NCI-H1436 treated with DMSO at 0.1 percent for 48 hours (cell line): ENCODE results near the gene INSRR.

Experiments
- DNase-seq: peaks from one replicate; lab custom pipeline; 2025; lab: John Stamatoyannopoulos, UW

The INSRR gene

DNA sequence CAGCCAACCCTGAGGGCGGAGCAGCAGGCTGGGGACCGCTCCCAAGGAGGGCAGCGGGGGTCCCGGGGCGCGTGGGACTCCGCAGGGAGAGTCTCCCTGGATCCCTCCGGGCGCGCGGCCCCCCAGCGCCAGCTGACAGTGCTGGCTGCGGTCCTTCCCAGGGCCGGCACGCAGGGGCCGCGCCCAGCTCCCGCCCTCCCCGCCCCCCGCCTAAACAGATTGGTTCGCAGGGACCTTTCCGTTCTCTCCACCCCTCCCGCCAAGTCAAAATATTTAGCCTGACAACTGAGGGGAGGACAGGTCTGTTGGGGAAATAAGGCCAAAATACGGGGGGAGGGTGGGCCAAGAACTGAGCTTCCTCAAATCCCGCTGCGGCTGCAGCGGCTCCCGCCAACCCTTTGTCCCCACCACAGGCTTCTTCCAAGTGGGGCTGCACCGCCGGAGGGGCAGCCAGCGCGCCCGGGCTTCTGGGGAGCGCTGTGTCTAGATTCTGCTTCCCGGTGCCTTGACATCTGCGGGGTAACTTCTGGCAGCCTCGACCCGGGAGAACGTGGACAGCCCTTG lies at the start of gene INSRR:
Gene INSRR (minus strand): TSS at position 159 of the 564 bp plus-strand sequence. CDS start 496 bp downstream, outside the sequence.
- DNase-seq, result no peak

DNA sequence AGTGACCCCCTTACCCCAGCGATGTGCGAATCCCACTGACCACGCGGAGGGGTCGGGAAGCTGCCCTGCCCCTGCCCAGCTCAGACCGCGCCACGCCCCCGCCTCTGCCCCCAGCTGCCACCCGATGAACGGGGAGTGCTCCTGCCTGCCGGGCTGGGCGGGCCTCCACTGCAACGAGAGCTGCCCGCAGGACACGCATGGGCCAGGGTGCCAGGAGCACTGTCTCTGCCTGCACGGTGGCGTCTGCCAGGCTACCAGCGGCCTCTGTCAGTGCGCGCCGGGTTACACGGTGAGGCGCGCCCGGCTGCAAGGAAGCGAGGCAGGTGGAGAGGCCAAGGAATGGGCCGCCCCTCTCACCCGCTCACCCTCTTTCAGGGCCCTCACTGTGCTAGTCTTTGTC lies 49.6 kb upstream of the INSRR start:
- DNase-seq, result no peak

DNA sequence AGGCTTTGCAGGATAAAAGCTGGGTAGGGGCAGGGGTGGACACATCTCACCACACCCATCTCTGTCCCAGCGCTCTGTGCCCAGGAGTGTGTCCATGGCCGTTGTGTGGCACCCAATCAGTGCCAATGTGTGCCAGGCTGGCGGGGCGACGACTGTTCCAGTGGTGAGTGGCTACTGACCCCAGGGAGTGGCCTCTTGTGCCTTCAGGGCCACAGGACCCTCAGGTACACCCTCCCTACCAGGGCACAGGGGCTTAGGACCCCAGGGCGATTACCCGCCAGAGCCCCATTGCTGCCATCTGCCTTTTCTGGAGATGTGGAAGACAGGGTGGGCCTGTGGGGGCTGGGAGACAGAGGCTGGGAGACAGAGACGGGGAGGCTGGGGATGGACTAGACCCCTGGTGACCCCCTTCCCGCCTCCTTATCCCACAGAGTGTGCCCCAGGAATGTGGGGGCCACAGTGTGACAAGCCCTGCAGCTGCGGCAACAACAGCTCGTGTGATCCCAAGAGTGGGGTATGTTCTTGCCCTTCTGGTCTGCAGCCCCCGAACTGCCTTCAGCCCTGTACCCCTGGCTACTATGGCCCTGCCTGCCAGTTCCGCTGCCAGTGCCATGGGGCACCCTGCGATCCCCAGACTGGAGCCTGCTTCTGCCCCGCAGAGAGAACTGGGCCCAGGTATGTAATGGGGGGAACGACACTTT lies 47.4 kb upstream of the INSRR start:
- no peak for DNase-seq

GRCh38 chr1:156905651-156906050 lies 46.7 kb upstream of the INSRR start:
- no peak for DNase-seq

DNA sequence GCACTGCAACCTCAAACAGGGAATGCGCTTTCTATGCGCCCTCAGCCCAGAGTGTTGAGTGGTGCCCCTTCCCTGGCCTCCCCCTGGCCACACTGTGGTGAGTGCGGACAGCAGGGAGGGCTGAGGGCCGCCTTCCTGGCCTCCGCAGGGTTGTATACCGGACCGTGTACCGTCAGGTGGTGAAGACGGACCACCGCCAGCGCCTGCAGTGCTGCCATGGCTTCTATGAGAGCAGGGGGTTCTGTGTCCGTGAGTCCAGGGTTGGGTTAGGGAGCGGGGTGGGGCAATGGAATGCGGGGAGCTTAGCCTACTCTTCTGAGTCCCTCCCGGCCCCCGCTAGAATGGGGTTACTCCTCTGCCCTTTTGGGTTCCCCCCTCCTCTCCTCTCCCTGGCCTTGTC lies 46.3 kb upstream of the INSRR start:
- DNase-seq, result no peak

- DNase-seq, result no peak
These were observed 45.5 kb upstream of the INSRR start for GRCh38 chr1:156904187-156904959.

DNA sequence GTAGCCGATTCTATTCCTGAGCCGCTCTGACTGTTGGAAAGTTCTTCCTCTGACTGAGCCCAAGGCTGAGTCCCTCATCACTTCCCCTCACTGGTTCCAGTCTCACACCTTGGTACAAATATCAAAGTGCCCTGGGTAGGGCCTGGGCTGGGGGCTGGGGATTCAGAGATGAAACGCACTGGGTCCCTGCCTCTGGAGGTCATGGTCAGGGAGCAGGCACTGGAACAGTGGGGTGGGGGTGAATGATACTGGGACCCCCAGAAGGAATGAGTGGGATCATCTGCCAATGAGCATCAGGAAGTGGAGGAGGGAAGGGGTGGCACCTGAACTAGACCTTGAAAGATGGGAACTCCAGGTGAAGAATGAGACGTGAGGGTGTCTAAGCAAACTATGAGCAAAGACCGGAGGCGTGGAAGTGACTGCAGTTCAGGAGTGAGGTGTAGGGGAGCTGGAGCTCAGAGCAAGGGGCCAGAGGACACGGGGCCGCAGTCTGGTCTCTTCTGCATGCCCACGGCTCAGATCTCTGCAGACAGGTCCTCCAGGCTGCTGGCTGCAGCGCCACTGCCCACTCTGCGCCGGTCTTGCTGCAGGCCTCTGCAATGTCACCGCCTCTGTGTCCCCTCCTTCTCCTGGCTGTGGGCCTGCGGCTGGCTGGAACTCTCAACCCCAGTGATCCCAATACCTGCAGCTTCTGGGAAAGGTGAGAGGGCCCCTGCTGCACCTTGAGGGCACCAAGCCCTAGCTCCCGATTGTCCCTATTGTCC lies 44.6 kb upstream of the INSRR start:
- DNase-seq, result no peak

DNA sequence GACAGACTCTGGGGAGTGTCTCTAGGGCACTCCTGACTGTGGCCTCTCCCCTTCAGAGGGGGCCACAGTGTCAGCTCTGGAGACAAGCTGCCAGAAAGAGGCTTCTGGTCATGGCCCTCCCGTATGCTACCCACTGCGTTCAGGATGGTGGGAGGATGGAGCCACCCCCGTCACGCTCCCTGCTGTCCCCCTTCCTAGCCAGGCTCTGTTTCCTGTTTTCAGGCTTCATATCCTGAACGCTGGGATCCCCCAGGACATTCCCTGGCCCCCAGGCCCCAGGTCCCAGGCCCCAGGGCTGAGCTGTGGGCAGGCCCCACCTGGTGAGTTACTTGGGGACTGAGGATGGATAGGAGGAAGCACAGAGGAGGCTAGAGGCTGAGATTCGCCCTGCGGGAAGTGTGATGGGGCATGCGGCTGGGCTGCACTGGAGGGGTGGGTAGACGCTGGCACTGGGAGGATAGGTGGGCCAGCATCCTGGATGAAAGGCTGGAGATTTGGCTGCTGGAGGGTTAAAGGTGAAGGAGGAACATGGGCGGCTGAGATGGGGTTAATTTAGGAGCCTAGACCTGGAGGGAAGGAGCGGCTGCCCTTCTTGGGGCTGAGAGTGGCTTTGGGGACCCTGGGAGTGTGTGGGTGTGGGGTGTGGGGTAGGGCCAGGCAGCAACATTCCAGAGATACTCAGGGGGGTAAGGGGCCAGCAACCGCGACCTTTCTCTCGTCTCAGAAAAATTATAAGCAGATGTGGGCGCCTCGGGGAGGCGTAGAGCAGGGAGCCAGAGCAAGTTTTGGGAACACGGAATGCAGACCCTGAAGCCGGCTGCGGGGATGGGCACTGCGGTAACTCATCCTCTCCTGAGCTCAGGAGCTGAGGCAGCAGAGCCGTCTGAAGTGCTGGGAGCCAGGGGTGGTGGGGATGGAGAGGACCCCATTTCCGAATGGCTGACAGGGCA lies 43.3 kb upstream of the INSRR start:
- no peak for DNase-seq

DNA sequence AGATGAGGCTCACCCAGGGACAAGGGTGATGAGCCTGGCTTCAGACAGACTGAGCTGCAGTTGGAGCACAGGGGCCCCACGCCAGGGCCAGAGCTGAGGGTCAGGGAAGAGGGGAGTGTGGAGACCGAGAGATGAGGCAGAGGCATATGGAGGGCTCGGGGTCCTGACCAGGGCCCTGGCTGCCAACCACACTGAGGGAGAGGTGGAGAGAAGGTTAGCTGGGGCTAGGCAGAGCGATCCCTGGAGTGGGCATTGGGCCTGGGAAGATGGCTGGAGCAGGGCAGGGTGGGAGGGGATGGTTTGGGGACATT lies 42.6 kb upstream of the INSRR start:
- DNase-seq, result no peak

- DNase-seq, result no peak
These were observed 42.1 kb upstream of the INSRR start for GRCh38 chr1:156900896-156901589.

GRCh38 chr1:156899956-156900718 lies 41.2 kb upstream of the INSRR start:
- no peak for DNase-seq

DNA sequence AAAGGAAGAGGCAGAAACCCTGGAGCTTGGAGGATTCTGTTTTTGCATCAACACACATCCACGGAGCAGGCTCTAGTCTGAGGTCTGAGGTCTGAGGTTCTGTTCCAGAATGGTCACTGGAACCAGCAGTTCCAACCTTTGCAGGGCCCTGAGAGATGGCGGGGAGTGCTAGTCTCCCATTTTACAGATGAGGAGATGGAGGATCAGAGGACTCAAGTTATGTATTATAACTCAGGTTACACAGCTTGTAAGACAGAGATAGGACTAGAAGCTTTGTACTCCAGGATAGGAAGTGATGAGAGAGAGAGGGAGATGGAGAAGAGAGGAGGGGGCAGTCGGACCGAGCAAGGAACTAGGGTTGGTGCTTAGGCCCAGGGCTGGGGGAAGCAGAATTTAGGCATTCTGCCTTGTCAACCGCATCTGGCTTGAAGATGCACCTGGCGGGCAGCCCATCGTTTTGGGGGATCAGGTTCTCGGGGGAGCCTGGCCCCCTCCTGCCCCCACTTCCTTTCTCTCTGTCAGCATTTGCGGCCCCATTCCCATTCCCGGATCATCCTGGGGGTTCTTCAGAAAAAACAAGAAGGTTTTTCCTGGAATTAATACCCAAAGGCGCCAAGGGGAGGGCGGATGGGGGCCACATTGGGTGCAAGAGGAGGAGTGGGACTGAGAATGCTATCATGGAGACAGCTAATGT lies 40.2 kb upstream of the INSRR start:
- no peak for DNase-seq

DNA sequence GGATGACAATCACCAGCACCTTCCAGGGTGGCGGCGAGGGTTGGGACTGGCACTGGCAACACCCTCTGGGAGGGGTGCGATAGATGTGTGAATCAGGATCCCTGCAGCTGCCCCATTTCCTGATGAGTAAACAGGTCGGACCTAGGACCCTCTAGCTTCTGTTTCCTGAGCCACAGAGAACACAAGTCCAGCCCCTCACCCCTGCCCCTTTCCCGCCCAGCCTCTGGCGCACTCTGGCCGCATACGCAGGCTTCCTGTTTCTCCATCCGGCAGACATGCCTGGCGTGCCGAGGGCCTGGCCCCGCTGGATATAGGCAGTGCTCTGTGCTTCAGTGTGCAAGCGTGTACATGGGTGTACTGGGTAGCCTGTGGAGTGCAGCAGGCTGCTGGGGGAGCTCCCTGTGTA lies 39.2 kb upstream of the INSRR start:
- DNase-seq, result no peak

- no peak for DNase-seq
These were observed 38.3 kb upstream of the INSRR start for GRCh38 chr1:156897078-156897825.

DNA sequence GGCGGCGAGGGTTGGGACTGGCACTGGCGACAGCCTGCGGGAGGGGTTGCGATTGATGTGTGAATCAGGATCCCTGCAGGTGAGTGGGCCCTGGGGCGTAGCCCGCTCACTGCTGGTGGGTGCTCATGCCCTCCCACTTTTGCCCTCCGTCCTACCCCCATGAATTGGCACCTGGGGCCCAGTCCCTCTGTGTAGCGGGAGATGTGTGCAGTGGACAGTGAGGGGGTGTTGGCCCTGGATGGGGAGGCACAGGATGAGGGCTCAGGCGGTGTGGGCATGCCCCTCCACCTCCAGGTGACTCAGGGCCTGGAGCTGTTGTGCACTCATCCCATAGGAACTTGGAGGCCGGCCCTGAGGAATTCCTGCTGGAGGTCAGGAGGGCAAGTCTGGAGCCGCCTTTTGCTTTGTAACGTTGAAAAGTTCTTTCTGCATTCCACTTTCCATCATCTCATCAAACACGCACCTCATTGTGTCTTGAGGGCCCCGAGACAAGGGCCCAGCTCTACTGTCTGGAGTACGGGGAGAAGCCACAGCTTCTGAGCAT lies 37.6 kb upstream of the INSRR start:
- DNase-seq, result no peak

- no peak for DNase-seq
These were observed 37.0 kb upstream of the INSRR start for GRCh38 chr1:156895927-156896326.

DNA sequence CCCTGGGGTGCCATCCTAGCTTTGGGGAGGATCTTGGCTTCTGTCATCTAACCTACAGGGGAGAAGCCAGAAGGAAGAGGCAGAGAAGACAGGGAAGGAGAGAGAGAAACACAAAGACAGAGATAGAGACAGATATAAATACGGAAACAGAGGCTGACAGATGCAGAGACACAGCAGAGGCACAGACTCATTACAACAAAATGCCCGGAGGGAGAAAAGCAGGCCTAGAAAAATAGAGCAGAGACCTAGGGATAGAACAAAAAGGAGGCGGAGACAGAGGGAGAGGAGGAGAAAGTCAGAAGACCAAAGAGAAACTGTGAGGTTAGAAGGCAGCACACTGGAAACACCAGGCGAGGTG lies 36.5 kb upstream of the INSRR start:
- no peak for DNase-seq

GRCh38 chr1:156894711-156895454 lies 36.0 kb upstream of the INSRR start:
- no peak for DNase-seq
